GM12874 (cell line): ENCODE results near the gene MGAT5B.

Experiments
- CTCF ChIP-seq: IDR thresholded peaks from 2 replicates; pipeline ENCODE4 v1.5.1; 2011; ENCODE audit warnings: low read depth, mild to moderate bottlenecking, control low read depth, low read length, moderate library complexity; ENCODE audit not compliant: insufficient read depth

MGAT5B gene

GRCh38 chr17:76843703-76844484, 24.3 kb upstream of the MGAT5B start:
- TF ChIP-seq CTCF: no peak

- TF ChIP-seq CTCF: no peak
Observed at GRCh38 chr17:76844485-76844829, 23.7 kb upstream of the MGAT5B start.

GRCh38 chr17:76844846-76845245, 23.4 kb upstream of the MGAT5B start:
- TF ChIP-seq CTCF: no peak

- TF ChIP-seq CTCF: no peak
Observed at GRCh38 chr17:76845541-76846017, 22.6 kb upstream of the MGAT5B start.

- TF ChIP-seq CTCF: no peak
Observed at GRCh38 chr17:76847031-76847430, 21.2 kb upstream of the MGAT5B start.

GRCh38 chr17:76848670-76849069, 19.5 kb upstream of the MGAT5B start:
- TF ChIP-seq CTCF: no peak

- no peak for TF ChIP-seq CTCF
Observed at GRCh38 chr17:76852843-76853242, 15.4 kb upstream of the MGAT5B start.

GRCh38 chr17:76855105-76855504, 13.1 kb upstream of the MGAT5B start:
- TF ChIP-seq CTCF: no peak
